ENCODE data around the gene SYNDIG1. TPM values are rescaled to one million over a fixed set of nuclear protein-coding genes. Genes with fewer than 3 reads are reported as not detected.

The SYNDIG1 gene
- total RNA-seq = not detected

- Mint-ChIP-seq H3K36me3 (ENCODE audit: low read depth) (no peaks in the 10 kb centered on the region), H3K4me3 (no peak within 1 kb of the TSS)
- CTCF ChIA-PET = no interaction called here
Observed at GRCh38 chr20:24469116-24469893, at the start of gene SYNDIG1. SYNDIG1 (plus strand) TSS chr20:24469629; CDS start chr20:24543098, 73,469 bp downstream.

GRCh38 chr20:24419786-24420185, 49.6 kb upstream of the SYNDIG1 start:
- DNase-seq = no peak
- Mint-ChIP-seq H3K4me3 (no peak overlapping the region), H3K9me3 (peaks cover 13% of the 10 kb centered on the region), H3K27me3 (no peaks in the 10 kb centered on the region), H3K4me1 (no peaks in the 10 kb centered on the region), H3K27ac (no peak overlapping the region), H3K36me3 (ENCODE audit: low read depth) (no peaks in the 10 kb centered on the region)
- ChIA-PET POLR2A (no interaction called here), CTCF (no interaction called here)

More at GRCh38 chr20:24469116-24469893, at the start of gene SYNDIG1:
- H3K4me1 Mint-ChIP-seq = no peaks in the 10 kb centered on the region
- H3K27ac Mint-ChIP-seq = no peak within 1 kb of the TSS
- no peak for DNase-seq
- no peaks in the 10 kb centered on the region for H3K9me3 Mint-ChIP-seq
- POLR2A ChIA-PET = no interaction called here
- H3K27me3 Mint-ChIP-seq = peaks cover 52% of the 10 kb centered on the region

DNA sequence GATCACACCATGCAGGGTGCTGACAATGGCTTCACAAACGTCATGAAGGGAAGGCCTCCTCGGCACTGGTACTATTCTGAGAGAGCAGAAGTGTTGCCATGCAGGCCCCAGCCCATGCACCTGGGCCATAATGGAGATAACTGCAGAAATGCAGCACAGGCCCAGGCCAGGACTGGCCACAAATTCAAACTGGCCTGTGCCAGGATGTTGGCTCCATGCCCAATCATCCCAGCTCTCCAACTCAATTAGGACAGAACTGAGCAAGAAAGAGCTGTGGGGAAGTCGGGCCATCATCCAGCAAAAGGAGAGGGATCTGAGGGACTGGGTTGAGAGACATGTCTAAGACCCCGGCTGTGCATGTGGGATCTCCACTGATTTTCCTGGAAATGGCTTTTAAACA, 48.9 kb upstream of the SYNDIG1 start:
- DNase-seq = no peak
- H3K9me3 Mint-ChIP-seq = peaks cover 9% of the 10 kb centered on the region
- no peaks in the 10 kb centered on the region for H3K27me3 Mint-ChIP-seq
- H3K27ac Mint-ChIP-seq = no peak overlapping the region
- ChIA-PET CTCF (no interaction called here), POLR2A (no interaction called here)
- no peaks in the 10 kb centered on the region for H3K36me3 Mint-ChIP-seq (ENCODE audit: low read depth)
- H3K4me1 Mint-ChIP-seq = no peaks in the 10 kb centered on the region
- no peak overlapping the region for H3K4me3 Mint-ChIP-seq

- DNase-seq = no peak
- POLR2A ChIA-PET = no interaction called here
- CTCF ChIA-PET = no interaction called here
Observed at GRCh38 chr20:24421071-24421470, 48.4 kb upstream of the SYNDIG1 start.

DNA sequence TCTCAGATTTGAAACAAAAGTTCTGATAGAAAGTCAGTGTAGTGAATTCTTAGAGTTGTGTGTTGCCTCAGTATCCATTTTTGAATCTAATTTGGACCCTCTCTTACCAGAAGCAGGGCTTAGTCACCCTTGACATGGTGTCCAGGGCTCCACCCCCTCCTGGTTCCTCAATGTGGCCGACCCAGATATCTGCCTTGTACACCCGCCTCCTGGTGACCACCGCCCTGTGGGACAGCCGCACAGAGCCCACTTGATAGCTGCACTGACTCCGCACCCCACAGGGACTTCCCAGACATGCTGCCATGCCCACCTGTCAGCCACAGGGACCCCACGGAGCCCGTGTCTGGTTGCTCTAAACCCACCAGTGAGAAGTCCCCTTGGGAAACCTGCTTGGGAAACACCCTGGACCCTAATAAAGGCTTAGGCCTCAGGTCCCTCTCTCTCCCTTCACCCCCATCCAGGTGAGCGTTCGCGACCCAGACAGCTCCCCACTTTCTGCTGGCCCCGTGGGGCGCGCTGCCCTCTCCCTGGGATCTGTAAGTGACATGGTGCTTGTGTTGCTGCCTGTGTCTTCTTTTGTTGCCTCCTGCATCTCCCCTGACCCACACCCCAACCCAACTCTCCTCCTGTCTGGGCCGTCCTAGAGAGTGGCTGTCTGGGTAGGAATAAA, 47.2 kb upstream of the SYNDIG1 start:
- Mint-ChIP-seq H3K4me1 (no peaks in the 10 kb centered on the region), H3K4me3 (no peak overlapping the region), H3K27me3 (no peaks in the 10 kb centered on the region), H3K9me3 (no peaks in the 10 kb centered on the region), H3K27ac (no peak overlapping the region), H3K36me3 (ENCODE audit: low read depth) (no peaks in the 10 kb centered on the region)
- DNase-seq = no peak
- ChIA-PET CTCF (no interaction called here), POLR2A (no interaction called here)

More at GRCh38 chr20:24421071-24421470, 48.4 kb upstream of the SYNDIG1 start:
- H3K27ac Mint-ChIP-seq = no peak overlapping the region
- no peaks in the 10 kb centered on the region for H3K36me3 Mint-ChIP-seq (ENCODE audit: low read depth)
- H3K27me3 Mint-ChIP-seq = no peaks in the 10 kb centered on the region
- no peak overlapping the region for H3K4me3 Mint-ChIP-seq
- H3K4me1 Mint-ChIP-seq = no peaks in the 10 kb centered on the region
- peaks cover 4% of the 10 kb centered on the region for H3K9me3 Mint-ChIP-seq

DNA sequence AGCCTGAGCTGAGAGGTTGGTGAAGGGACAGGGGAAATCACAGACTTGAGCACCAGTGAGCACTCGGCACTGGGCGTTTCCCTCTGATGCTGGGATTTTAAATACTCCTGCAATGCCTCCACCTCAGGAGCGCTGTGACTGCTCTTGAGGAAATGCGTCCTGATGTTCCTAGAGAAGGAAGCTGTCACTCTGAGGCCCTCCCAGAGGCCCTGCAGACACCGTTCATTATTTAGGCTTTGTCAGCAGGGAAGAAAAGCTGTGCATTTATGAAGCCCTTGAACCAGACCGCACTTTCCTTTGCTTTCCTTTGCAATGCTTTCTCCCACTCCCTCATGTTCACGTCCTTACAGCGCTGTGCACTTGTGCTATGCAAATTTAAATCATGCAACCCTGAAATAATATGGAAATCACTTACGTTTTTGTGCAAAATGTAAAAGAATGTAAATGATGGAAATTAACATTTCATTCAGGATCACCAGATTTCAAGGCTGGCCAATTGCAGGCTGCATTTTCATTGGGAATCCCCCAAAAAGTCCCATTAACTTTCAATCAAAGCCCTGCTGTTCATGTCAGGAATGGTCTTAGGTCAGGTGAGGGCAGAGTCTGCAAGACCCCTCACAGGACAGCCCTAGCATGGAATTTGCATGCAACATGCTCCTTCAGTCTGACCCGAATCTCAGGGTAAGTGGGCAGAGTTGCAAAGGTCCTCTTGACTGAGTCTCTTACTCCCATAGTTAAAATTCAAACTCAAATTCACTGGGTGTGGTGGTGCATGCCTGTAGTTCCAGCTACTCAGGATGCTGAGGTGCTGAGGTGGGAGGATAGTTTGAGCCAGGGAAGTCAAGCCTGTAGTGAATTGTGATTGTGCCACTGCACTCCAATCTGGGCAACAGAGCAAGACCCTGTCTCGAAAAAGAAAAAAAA, 45.8 kb upstream of the SYNDIG1 start:
- CTCF ChIA-PET = no interaction called here
- no peaks in the 10 kb centered on the region for H3K4me1 Mint-ChIP-seq

GRCh38 chr20:24425523-24426135, 43.8 kb upstream of the SYNDIG1 start:
- H3K27me3 Mint-ChIP-seq = no peaks in the 10 kb centered on the region
- no peak overlapping the region for H3K4me3 Mint-ChIP-seq
- no peaks in the 10 kb centered on the region for H3K9me3 Mint-ChIP-seq
- no peak overlapping the region for H3K27ac Mint-ChIP-seq
- no peak for DNase-seq
- ChIA-PET POLR2A (no interaction called here), CTCF (no interaction called here)
- H3K36me3 Mint-ChIP-seq (ENCODE audit: low read depth) = no peaks in the 10 kb centered on the region
- H3K4me1 Mint-ChIP-seq = no peaks in the 10 kb centered on the region

More for the DNA sequence above, 45.8 kb upstream of the SYNDIG1 start:
- Mint-ChIP-seq H3K9me3 (no peaks in the 10 kb centered on the region), H3K4me3 (no peak overlapping the region), H3K27ac (no peak overlapping the region), H3K36me3 (ENCODE audit: low read depth) (no peaks in the 10 kb centered on the region), H3K27me3 (no peaks in the 10 kb centered on the region)
- DNase-seq = no peak
- POLR2A ChIA-PET = no interaction called here

DNA sequence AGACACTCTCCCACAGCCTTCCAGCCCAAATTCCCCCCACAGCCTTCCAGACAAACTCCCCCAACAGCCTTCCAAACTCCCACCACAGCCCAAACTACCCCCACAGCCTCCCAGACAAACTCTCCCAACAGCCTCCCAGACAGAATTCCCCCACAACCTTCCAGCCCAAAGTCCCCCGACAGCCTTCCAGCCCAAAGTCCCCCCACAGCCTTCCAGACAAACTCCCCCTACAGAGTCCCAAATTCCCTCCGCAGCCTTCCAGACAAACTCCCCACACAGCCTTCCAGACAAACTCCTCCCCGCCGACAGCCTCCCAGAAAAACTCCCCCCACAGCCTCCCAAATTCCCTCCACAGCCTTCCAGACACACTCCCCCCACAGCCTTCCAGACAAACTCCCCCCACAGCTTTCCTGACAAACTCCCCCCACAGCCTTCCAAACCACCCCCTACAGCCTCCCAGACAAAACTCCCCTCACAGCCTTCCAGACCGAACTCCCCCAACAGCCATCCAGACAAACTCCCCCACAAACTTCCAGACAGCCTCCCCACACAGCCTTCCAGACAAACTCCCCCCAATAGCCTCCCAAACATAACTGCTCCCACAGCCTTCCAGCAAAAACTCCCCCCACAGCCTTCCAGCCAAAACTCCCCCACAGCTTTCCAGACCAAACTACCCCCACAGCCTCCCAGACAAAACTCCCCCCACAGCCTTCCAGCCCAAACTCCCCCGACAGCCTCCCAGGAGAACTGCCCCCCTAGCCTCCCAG, 38.0 kb upstream of the SYNDIG1 start:
- Mint-ChIP-seq H3K27ac (no peak overlapping the region), H3K4me1 (no peaks in the 10 kb centered on the region), H3K27me3 (no peaks in the 10 kb centered on the region), H3K9me3 (no peaks in the 10 kb centered on the region), H3K4me3 (no peak overlapping the region), H3K36me3 (ENCODE audit: low read depth) (no peaks in the 10 kb centered on the region)
- POLR2A ChIA-PET = interaction anchor here (0.6 kb wide), 1 partner anchor 308 kb away, joined by 3 read pairs; no protein-coding TSS in a partner anchor
- no peak for DNase-seq
- CTCF ChIA-PET = no interaction called here

DNA sequence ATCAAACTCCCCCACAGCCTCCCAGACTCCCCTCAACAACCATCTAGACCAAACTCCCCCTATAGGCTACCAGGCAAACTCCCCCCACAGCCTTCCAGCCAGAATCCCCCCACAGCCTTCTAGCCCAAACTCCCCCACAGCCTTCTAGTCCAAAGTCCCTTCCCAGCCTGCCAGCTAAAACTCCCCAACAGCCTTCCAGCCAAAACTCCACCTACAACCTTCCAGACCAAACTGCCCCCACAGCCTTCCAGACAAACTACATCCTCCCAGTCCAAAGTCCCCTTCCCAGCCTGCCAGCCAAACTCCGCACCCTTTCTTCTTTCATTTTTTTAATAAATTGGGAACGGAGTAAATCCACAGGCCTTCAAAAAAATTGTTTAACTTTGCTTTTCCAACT, 37.4 kb upstream of the SYNDIG1 start:
- ChIA-PET CTCF (no interaction called here), POLR2A (interaction anchor here (0.6 kb wide), 1 partner anchor 307 kb away, joined by 3 read pairs; no protein-coding TSS in a partner anchor)
- no peak overlapping the region for H3K4me3 Mint-ChIP-seq
- no peak for DNase-seq
- no peaks in the 10 kb centered on the region for H3K36me3 Mint-ChIP-seq (ENCODE audit: low read depth)
- H3K27me3 Mint-ChIP-seq = no peaks in the 10 kb centered on the region
- H3K4me1 Mint-ChIP-seq = no peaks in the 10 kb centered on the region
- no peak overlapping the region for H3K27ac Mint-ChIP-seq
- no peaks in the 10 kb centered on the region for H3K9me3 Mint-ChIP-seq

GRCh38 chr20:24436160-24436559, 33.3 kb upstream of the SYNDIG1 start:
- Mint-ChIP-seq H3K4me1 (no peaks in the 10 kb centered on the region), H3K27ac (no peak overlapping the region), H3K4me3 (no peak overlapping the region), H3K36me3 (ENCODE audit: low read depth) (no peaks in the 10 kb centered on the region), H3K9me3 (no peaks in the 10 kb centered on the region), H3K27me3 (no peaks in the 10 kb centered on the region)
- ChIA-PET CTCF (no interaction called here), POLR2A (no interaction called here)
- DNase-seq = no peak

GRCh38 chr20:24437196-24438082, 32.0 kb upstream of the SYNDIG1 start:
- H3K36me3 Mint-ChIP-seq (ENCODE audit: low read depth) = no peaks in the 10 kb centered on the region
- H3K4me3 Mint-ChIP-seq = no peak overlapping the region
- no peaks in the 10 kb centered on the region for H3K4me1 Mint-ChIP-seq
- H3K27me3 Mint-ChIP-seq = no peaks in the 10 kb centered on the region
- ChIA-PET POLR2A (no interaction called here), CTCF (no interaction called here)
- H3K9me3 Mint-ChIP-seq = no peaks in the 10 kb centered on the region
- no peak for DNase-seq
- H3K27ac Mint-ChIP-seq = no peak overlapping the region

DNA sequence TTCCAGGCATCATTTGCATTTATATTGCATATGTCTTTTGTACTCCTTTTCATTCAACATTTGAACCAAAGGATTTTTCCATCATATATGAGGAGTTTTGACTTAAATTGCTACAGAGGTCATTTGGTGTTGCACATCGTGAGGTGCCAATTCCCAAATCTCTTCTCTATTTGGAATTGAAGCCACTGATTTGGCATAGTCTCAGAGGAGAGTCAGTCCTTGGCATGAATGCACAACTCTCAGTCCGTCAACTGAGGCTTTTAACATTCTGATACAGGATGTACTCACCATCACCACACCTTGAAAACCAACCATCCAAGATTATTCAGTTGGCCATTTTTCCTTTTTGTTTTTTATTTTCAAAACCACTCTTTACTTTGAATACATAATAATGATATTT, 31.1 kb upstream of the SYNDIG1 start:
- POLR2A ChIA-PET = no interaction called here
- no peak overlapping the region for H3K27ac Mint-ChIP-seq
- no peak for DNase-seq
- no peak overlapping the region for H3K4me3 Mint-ChIP-seq
- H3K36me3 Mint-ChIP-seq (ENCODE audit: low read depth) = no peaks in the 10 kb centered on the region
- H3K27me3 Mint-ChIP-seq = no peaks in the 10 kb centered on the region
- H3K9me3 Mint-ChIP-seq = no peaks in the 10 kb centered on the region
- H3K4me1 Mint-ChIP-seq = no peaks in the 10 kb centered on the region
- CTCF ChIA-PET = no interaction called here
